Upper lobe of right lung (tissue), 1 donor: Measurements from ENCODE around the gene GPR107. TPM values are rescaled to one million over a fixed set of nuclear protein-coding genes. Genes with fewer than 3 reads are reported as not detected.

Experiments used
- ATAC-seq: fragments of 200-7000 bp; cut with Tn5 transposase; one replicate; pipeline ENCODE4 v1.9.1; 2020; ENCODE audit warnings: mild to moderate bottlenecking, moderate library complexity
- DNase-seq: peaks from one replicate; pipeline ENCODE4 v3.0.0-alpha.2; 2020
- H3K27ac ChIP-seq: fragments of 200-600 bp; one replicate; pipeline ENCODE4 v1.8.0; 2022
- H3K27me3 ChIP-seq: fragments of 200-600 bp; one replicate; pipeline ENCODE4 v1.8.0; 2022; ENCODE audit warnings: mild to moderate bottlenecking
- H3K36me3 ChIP-seq: fragments of 200-600 bp; one replicate; pipeline ENCODE4 v1.8.0; 2022
- H3K4me1 ChIP-seq: fragments of 200-600 bp; one replicate; pipeline ENCODE4 v1.8.0; 2022
- H3K4me3 ChIP-seq: fragments of 200-600 bp; one replicate; pipeline ENCODE4 v1.8.0; 2022; ENCODE audit warnings: mild to moderate bottlenecking
- H3K9me3 ChIP-seq: fragments of 200-600 bp; one replicate; pipeline ENCODE4 v1.8.0; 2022
- intact Hi-C: fragments of 100-400 bp; cut with DNase I; formaldehyde crosslinking; loops from one replicate; pipeline ENCODE4 v1.11.0; 2022
- total RNA-seq: library from RNA; stranded (reverse); fragmentation: NEBNext Ultra II Directional; extraction: Animal tissue kit (Norgen Biotek cat#: 25700); gene quantifications from one replicate; pipeline ENCODE4 v1.2.1, GENCODE V29; 2021
- TF ChIP-seq, protein P1 (sequence below): fragments of 200-600 bp; IDR thresholded peaks from one replicate; pipeline ENCODE4 v1.8.0; 2022; ENCODE audit warnings: antibody characterized with exemption
- donor health status: DM: no; HTN: yes; CAD: no; lungs with severe emphysema.

The GPR107 gene
- total RNA-seq, 1 donor from 2014 or later, result 39.3 TPM

DNA sequence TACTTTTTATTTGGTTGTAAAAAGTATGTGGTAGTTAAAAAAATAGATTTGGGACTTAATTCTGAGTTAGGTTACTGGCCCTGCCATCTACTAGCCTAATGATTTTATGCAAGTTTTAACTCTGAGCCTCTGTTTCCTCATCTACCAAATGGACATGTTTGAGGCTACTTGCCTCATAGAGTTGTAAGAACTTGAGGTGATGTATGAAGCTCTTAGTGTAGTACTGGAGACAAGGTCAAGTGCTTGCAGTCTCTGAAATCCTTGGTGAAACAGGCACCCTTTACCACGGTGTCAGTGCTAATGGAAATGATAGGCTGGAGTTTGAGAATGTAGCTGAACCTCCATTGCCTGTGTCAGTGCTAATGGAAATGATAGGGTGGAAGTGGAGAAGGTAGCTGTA is 15.3 kb downstream of the GPR107 start:
- TF ChIP-seq, protein P1, sequence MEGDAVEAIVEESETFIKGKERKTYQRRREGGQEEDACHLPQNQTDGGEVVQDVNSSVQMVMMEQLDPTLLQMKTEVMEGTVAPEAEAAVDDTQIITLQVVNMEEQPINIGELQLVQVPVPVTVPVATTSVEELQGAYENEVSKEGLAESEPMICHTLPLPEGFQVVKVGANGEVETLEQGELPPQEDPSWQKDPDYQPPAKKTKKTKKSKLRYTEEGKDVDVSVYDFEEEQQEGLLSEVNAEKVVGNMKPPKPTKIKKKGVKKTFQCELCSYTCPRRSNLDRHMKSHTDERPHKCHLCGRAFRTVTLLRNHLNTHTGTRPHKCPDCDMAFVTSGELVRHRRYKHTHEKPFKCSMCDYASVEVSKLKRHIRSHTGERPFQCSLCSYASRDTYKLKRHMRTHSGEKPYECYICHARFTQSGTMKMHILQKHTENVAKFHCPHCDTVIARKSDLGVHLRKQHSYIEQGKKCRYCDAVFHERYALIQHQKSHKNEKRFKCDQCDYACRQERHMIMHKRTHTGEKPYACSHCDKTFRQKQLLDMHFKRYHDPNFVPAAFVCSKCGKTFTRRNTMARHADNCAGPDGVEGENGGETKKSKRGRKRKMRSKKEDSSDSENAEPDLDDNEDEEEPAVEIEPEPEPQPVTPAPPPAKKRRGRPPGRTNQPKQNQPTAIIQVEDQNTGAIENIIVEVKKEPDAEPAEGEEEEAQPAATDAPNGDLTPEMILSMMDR, result no peak
- ATAC-seq (peak; percentile 64), DNase-seq (no peak)
- Histone ChIP-seq H3K36me3 (no peaks in the 10 kb centered on the region), H3K4me3 (no peak overlapping the region), H3K4me1 (peaks cover 29% of the 10 kb centered on the region), H3K27me3 (no peaks in the 10 kb centered on the region), H3K27ac (peak overlapping the region; percentile 73), H3K9me3 (no peaks in the 10 kb centered on the region)
- intact Hi-C loops, result no loop called here

DNA sequence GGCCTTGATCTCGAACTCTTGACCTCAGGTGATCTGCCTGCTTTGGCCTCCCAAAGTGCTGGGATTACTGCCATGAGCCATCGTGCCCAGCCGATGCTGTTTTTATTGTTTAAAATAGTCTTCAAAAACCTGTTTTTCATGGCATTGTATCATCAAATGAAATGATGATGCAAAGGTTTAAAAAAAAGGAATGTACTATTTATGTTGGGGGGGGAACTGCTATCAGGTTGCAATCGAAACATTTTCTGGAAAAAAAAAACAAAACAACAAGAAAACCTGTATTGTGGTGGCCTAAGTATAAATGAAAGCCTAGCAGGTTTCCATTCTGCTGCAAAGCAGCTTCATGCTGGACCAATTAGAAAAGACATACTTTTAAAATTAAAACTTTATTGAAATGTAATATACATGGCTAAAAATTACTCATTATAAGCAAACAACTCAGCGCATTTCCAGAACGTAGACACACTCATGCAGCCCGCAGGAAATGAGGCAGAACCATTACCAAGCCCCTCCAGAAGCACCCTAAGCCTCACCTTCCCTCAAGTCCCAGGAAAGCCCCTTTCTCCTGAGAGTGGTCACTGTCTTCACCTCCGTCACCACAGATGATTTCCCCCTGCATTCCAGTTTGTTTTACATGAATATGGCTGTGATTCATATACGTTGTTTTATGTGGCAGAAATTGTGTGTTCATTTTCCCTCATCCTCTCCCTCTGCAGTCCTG is 19.0 kb downstream of the GPR107 start:
- Histone ChIP-seq H3K4me3 (no peak overlapping the region), H3K27ac (peak overlapping the region; percentile 68), H3K36me3 (peaks cover 21% of the 10 kb centered on the region), H3K27me3 (no peaks in the 10 kb centered on the region), H3K4me1 (peaks cover 38% of the 10 kb centered on the region), H3K9me3 (no peaks in the 10 kb centered on the region)
- TF ChIP-seq, protein P1, result no peak
- no peak for DNase-seq
- intact Hi-C loops, result no loop called here
- no peak for ATAC-seq

DNA sequence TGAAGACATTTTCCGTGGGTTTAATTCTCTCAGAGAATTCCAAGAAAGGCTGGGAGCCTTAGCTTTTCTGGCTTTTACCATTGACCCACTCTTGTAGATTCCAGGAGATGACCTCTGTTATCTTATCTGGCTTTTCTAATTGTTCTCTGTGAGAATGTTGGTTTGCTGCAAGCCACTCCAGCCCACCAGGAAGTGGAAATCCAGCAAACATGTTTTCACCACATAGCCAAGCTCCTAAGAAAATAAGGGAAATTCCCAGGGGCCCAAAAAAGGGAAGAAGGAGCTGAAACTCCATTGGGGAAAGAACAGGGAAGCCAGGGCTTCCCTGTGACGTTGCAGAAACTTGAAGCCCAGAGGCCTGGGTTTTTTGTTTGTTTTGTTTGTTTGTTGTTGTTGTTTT is 19.7 kb downstream of the GPR107 start:
- H3K27ac ChIP-seq, result peak overlapping the region; percentile 68
- H3K27me3 ChIP-seq, result no peaks in the 10 kb centered on the region

DNA sequence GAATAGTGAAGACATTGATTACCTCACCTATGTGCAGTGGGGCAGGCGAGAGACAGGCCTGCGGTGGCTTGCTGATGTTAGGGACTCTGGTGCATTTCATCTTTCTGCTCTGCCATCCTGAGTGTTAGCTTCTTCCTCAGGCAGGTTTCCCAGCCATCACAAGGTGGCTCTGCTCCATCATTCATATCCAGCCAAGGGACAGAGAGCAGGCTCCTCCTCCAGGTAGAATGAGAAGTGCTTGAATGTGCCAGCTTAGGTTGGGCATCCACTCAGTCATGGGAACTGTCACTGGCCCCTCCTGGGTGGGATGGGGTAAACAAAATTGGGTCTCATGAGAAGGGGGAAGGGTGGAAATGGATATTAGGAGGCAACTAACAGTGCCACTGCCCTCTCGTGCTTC is 24.8 kb downstream of the GPR107 start:
- Histone ChIP-seq H3K36me3 (peaks cover 76% of the 10 kb centered on the region), H3K9me3 (no peaks in the 10 kb centered on the region), H3K4me1 (peaks cover 13% of the 10 kb centered on the region), H3K27me3 (no peaks in the 10 kb centered on the region), H3K4me3 (no peak overlapping the region), H3K27ac (no peak overlapping the region)
- TF ChIP-seq, protein P1, result no peak
- DNase-seq (no peak), ATAC-seq (no peak)
- intact Hi-C loops, result no loop called here

More for the DNA sequence above, 19.7 kb downstream of the GPR107 start:
- ATAC-seq (no peak), DNase-seq (no peak)
- Histone ChIP-seq H3K4me3 (no peak overlapping the region), H3K9me3 (no peaks in the 10 kb centered on the region), H3K36me3 (peaks cover 28% of the 10 kb centered on the region), H3K4me1 (peaks cover 32% of the 10 kb centered on the region)
- intact Hi-C loops, result no loop called here
- TF ChIP-seq, protein P1, result no peak

DNA sequence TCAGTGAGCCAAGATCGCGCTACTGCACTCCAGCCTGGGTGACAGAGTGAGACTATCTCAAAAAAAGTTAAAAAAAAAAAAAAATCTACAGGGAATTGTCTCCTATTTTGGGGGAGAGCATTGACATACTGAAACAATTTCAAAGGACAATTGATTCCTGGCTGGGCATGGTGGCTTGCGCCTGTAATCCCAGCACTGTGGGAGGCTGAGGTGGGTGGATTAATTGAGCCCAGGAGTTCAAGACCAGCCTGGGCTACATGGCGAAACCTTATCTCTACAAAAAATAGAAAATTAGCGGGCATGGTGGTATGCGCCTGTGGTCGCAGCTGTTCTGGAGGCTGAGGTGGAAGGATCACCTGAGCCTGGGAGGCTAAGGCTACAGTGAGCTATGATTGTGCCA is 30.6 kb downstream of the GPR107 start:
- H3K27ac ChIP-seq, result no peak overlapping the region
- H3K9me3 ChIP-seq, result no peaks in the 10 kb centered on the region
- H3K36me3 ChIP-seq, result peaks cover 83% of the 10 kb centered on the region
- no peak for ATAC-seq
- no peaks in the 10 kb centered on the region for H3K4me1 ChIP-seq
- no peak for DNase-seq
- H3K4me3 ChIP-seq, result no peak overlapping the region
- intact Hi-C loops, result no loop called here
- H3K27me3 ChIP-seq, result no peaks in the 10 kb centered on the region
- TF ChIP-seq, protein P1, result no peak

DNA sequence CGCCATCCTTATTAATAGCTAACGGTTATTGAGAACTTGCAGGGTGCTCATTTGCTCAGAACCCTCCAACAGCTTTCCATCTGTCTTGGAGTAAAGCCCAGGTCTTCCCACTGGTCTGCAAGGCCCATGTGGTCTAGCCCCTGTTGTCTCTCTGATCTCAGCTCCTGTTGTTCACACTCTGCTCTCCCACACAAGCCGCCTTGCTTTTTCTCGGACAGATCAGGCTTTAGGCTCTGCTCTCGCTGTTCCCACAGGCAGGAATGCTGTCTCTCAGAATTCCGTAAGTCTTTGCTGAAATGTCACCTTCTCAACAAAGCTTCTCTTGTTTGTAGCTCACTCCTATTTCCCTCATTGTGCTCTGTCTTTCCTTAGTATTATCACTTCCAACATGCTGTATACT is 34.3 kb downstream of the GPR107 start:
- Histone ChIP-seq H3K4me1 (no peaks in the 10 kb centered on the region), H3K9me3 (no peaks in the 10 kb centered on the region), H3K36me3 (peaks cover 72% of the 10 kb centered on the region), H3K27ac (no peak overlapping the region), H3K4me3 (no peak overlapping the region), H3K27me3 (no peaks in the 10 kb centered on the region)
- intact Hi-C loops, result no loop called here
- TF ChIP-seq, protein P1, result no peak
- DNase-seq (no peak), ATAC-seq (no peak)
